Upper lobe of right lung (tissue), 1 donor: ENCODE measurements around the gene MESD. TPM values are rescaled to one million over a fixed set of nuclear protein-coding genes. Genes with fewer than 3 reads are reported as not detected.

Experiments
- ATAC-seq: fragments of 200-7000 bp; cut with Tn5 transposase; one replicate; pipeline ENCODE4 v1.9.1; 2020; ENCODE audit warnings: mild to moderate bottlenecking, moderate library complexity
- DNase-seq: peaks from one replicate; pipeline ENCODE4 v3.0.0-alpha.2; 2020
- H3K27ac ChIP-seq: fragments of 200-600 bp; one replicate; pipeline ENCODE4 v1.8.0; 2022
- H3K27me3 ChIP-seq: fragments of 200-600 bp; one replicate; pipeline ENCODE4 v1.8.0; 2022; ENCODE audit warnings: mild to moderate bottlenecking
- H3K36me3 ChIP-seq: fragments of 200-600 bp; one replicate; pipeline ENCODE4 v1.8.0; 2022
- H3K4me1 ChIP-seq: fragments of 200-600 bp; one replicate; pipeline ENCODE4 v1.8.0; 2022
- H3K4me3 ChIP-seq: fragments of 200-600 bp; one replicate; pipeline ENCODE4 v1.8.0; 2022; ENCODE audit warnings: mild to moderate bottlenecking
- H3K9me3 ChIP-seq: fragments of 200-600 bp; one replicate; pipeline ENCODE4 v1.8.0; 2022
- CTCF ChIP-seq: fragments of 200-600 bp; IDR thresholded peaks from one replicate; pipeline ENCODE4 v1.8.0; 2022; ENCODE audit warnings: antibody characterized with exemption
- intact Hi-C: fragments of 100-400 bp; cut with DNase I; formaldehyde crosslinking; loops from one replicate; pipeline ENCODE4 v1.11.0; 2022
- total RNA-seq: library from RNA; stranded (reverse); fragmentation: NEBNext Ultra II Directional; extraction: Animal tissue kit (Norgen Biotek cat#: 25700); gene quantifications from one replicate; pipeline ENCODE4 v1.2.1, GENCODE V29; 2021
- donor health status: DM: no; HTN: yes; CAD: no; lungs with severe emphysema.

MESD gene
- total RNA-seq, 1 donor from 2014 or later, result 26.7 TPM

- no peak overlapping the region for H3K4me3 ChIP-seq
- no peak overlapping the region for H3K27ac ChIP-seq
- H3K4me1 ChIP-seq, result no peaks in the 10 kb centered on the region
- no peak for DNase-seq
- H3K9me3 ChIP-seq, result no peaks in the 10 kb centered on the region
- no peak for ATAC-seq
- no peaks in the 10 kb centered on the region for H3K27me3 ChIP-seq
- H3K36me3 ChIP-seq, result peaks cover 47% of the 10 kb centered on the region
- intact Hi-C loops, result no loop called here
- TF ChIP-seq CTCF, result no peak
Observed at GRCh38 chr15:80951941-80952340, 37.7 kb downstream of the MESD start.

- TF ChIP-seq CTCF, result no peak
- Histone ChIP-seq H3K4me1 (no peaks in the 10 kb centered on the region), H3K27me3 (no peaks in the 10 kb centered on the region), H3K36me3 (peaks cover 61% of the 10 kb centered on the region), H3K4me3 (no peak overlapping the region), H3K27ac (no peak overlapping the region), H3K9me3 (no peaks in the 10 kb centered on the region)
- ATAC-seq (no peak), DNase-seq (no peak)
- intact Hi-C loops, result no loop called here
Observed at GRCh38 chr15:80950291-80951078, 39.1 kb downstream of the MESD start.

- no peaks in the 10 kb centered on the region for H3K9me3 ChIP-seq
- DNase-seq, result no peak
- no peak for ATAC-seq
- intact Hi-C loops, result no loop called here
- TF ChIP-seq CTCF, result no peak
- no peaks in the 10 kb centered on the region for H3K27me3 ChIP-seq
- no peak overlapping the region for H3K27ac ChIP-seq
- H3K4me1 ChIP-seq, result no peaks in the 10 kb centered on the region
- H3K4me3 ChIP-seq, result no peak overlapping the region
- peaks cover 67% of the 10 kb centered on the region for H3K36me3 ChIP-seq
Observed at GRCh38 chr15:80949756-80950155, 39.9 kb downstream of the MESD start.

- no peaks in the 10 kb centered on the region for H3K27me3 ChIP-seq
- ATAC-seq (no peak), DNase-seq (no peak)
- no peak overlapping the region for H3K4me3 ChIP-seq
- H3K36me3 ChIP-seq, result peaks cover 75% of the 10 kb centered on the region
- H3K27ac ChIP-seq, result no peak overlapping the region
- H3K9me3 ChIP-seq, result no peaks in the 10 kb centered on the region
- no peaks in the 10 kb centered on the region for H3K4me1 ChIP-seq
- TF ChIP-seq CTCF, result no peak
- intact Hi-C loops, result no loop called here
Observed at GRCh38 chr15:80948651-80949292, 40.8 kb downstream of the MESD start.

- Histone ChIP-seq H3K4me3 (no peak overlapping the region), H3K36me3 (peaks cover 93% of the 10 kb centered on the region), H3K27me3 (no peaks in the 10 kb centered on the region), H3K9me3 (no peaks in the 10 kb centered on the region), H3K4me1 (no peaks in the 10 kb centered on the region), H3K27ac (no peak overlapping the region)
- no peak for TF ChIP-seq CTCF
- intact Hi-C loops, result no loop called here
- no peak for ATAC-seq
- DNase-seq, result no peak
Observed at GRCh38 chr15:80946576-80946975, 43.0 kb downstream of the MESD start.
